A549 (cell line): Measurements from ENCODE around the gene AKR7A3. TPM values are rescaled to one million over a fixed set of nuclear protein-coding genes. Genes with fewer than 3 reads are reported as not detected.

ENCODE experiments used
- ATAC-seq, 2 experiments: fragments of 200-7000 bp in 1 of 2; fragments of >200 bp in 1 of 2; cut with Nextera tagmentation in 1 of 2; cut with Tn5 transposase in 1 of 2; 3 replicates each; pipeline versions ENCODE4 v1.8.0 to v1.9.1; 2018 to 2020; ENCODE audit warnings: mild to moderate bottlenecking in 1 of 2, moderate library complexity in 1 of 2
- CTCF ChIA-PET: fragments of 300-600 bp; sonication (Branson Sonifier 250); formaldehyde crosslinking; extraction: SDS; loops from one replicate; lab custom pipeline; 2021; ENCODE audit warnings: antibody characterized with exemption, inconsistent platforms; lab: Yijun Ruan, JAX
- POLR2A ChIA-PET: fragments of 350-600 bp; formaldehyde crosslinking; extraction: SDS; loops from one replicate; lab custom pipeline; 2021; ENCODE audit warnings: antibody characterized with exemption, inconsistent platforms; lab: Yijun Ruan, JAX
- DNase-seq, 2 experiments: peaks; one replicate each; pipeline versions ENCODE4 v3.0.0 to v3.0.0-alpha.2; 2011 to 2016; ENCODE audit warnings: low read depth in 1 of 2, low spot score in 1 of 2
- FAIRE-seq: peaks from 2 replicates; lab custom pipeline; 2011; peaks lifted over from hg19 to GRCh38; lab: Jason Lieb, UNC
- H3K27ac ChIP-seq, 2 experiments: fragments of >200 bp; sonication (Bioruptor Twin); formaldehyde crosslinking; 3 replicates each; pipeline ENCODE4 v1.5.1; 2016 to 2017
- H3K4me1 ChIP-seq: fragments of >200 bp; sonication (Bioruptor Twin); formaldehyde crosslinking; 3 replicates; pipeline ENCODE4 v1.6.1; 2016
- H3K4me2 ChIP-seq: fragments of >200 bp; sonication (Bioruptor Twin); formaldehyde crosslinking; 3 replicates; pipeline ENCODE4 v1.6.1; 2016
- H3K4me3 ChIP-seq: fragments of >200 bp; sonication (Bioruptor Twin); formaldehyde crosslinking; 3 replicates; pipeline ENCODE4 v1.5.1; 2016
- H3K9me3 ChIP-seq: fragments of >200 bp; sonication (Bioruptor Twin); formaldehyde crosslinking; 3 replicates; pipeline ENCODE4 v1.6.1; 2016
- ATOH8 ChIP-seq: fragments of 250-450 bp; sonication (Bioruptor Pico); IDR thresholded peaks from 2 replicates; pipeline ENCODE4 v1.5.0; 2020; ENCODE audit warnings: low read depth, mild to moderate bottlenecking, moderate library complexity
- CBX8 ChIP-seq: fragments of 200-600 bp; sonication (generic); IDR thresholded peaks from 2 replicates; pipeline ENCODE4 v1.6.1; 2016
- CHD4 ChIP-seq: fragments of 200-600 bp; sonication (generic); IDR thresholded peaks from 2 replicates; pipeline ENCODE4 v1.6.1; 2016; ENCODE audit warnings: antibody characterized with exemption, mild to moderate bottlenecking, borderline replicate concordance
- EHF ChIP-seq: fragments of 250-450 bp; sonication (Bioruptor Pico); IDR thresholded peaks from 2 replicates; pipeline ENCODE4 v1.5.0; 2020; ENCODE audit warnings: mild to moderate bottlenecking
- FOSB ChIP-seq: fragments of 250-450 bp; sonication (Bioruptor Pico); IDR thresholded peaks from 2 replicates; pipeline ENCODE4 v1.5.0; 2020; ENCODE audit warnings: mild to moderate bottlenecking, moderate library complexity
- HDAC2 ChIP-seq: fragments of 200-600 bp; sonication (generic); IDR thresholded peaks from 2 replicates; pipeline ENCODE4 v1.6.1; 2016
- HES2 ChIP-seq: fragments of >200 bp; sonication (Bioruptor Twin); formaldehyde crosslinking; IDR thresholded peaks from 2 replicates; pipeline ENCODE4 v1.6.1; 2016
- HEYL ChIP-seq: fragments of 250-450 bp; sonication (Bioruptor Pico); IDR thresholded peaks from 2 replicates; pipeline ENCODE4 v1.8.0; 2021; ENCODE audit warnings: mild to moderate bottlenecking, moderate library complexity
- HMGXB4 ChIP-seq: fragments of 250-450 bp; sonication (Bioruptor Pico); IDR thresholded peaks from 2 replicates; pipeline ENCODE4 v1.5.0; 2021; ENCODE audit warnings: mild to moderate bottlenecking, moderate library complexity, borderline replicate concordance
- HOXB5 ChIP-seq: fragments of 250-450 bp; sonication (Bioruptor Pico); IDR thresholded peaks from 2 replicates; pipeline ENCODE4 v1.5.0; 2020; ENCODE audit warnings: mild to moderate bottlenecking, moderate library complexity
- MAZ ChIP-seq: fragments of 150-350 bp; IDR thresholded peaks from 2 replicates; pipeline ENCODE4 v1.6.1; 2014; ENCODE audit warnings: antibody characterized with exemption, low read depth, low read length, borderline replicate concordance
- MYC ChIP-seq: IDR thresholded peaks from 2 replicates; pipeline ENCODE4 v1.6.1; 2012; ENCODE audit warnings: mild to moderate bottlenecking, inconsistent platforms, low read length, improper control_type of control experiment, borderline replicate concordance
- NFE2L2 ChIP-seq: fragments of 150-350 bp; conservative IDR thresholded peaks from 2 replicates; pipeline ENCODE4 v1.6.1; 2014; ENCODE audit warnings: low read length
- NPAS2 ChIP-seq: fragments of 250-450 bp; sonication (Bioruptor Pico); IDR thresholded peaks from 2 replicates; pipeline ENCODE4 v1.8.0; 2022; ENCODE audit warnings: mild to moderate bottlenecking, moderate library complexity, borderline replicate concordance
- POLR2AphosphoS2 ChIP-seq: conservative IDR thresholded peaks from 2 replicates; pipeline ENCODE4 v1.6.1; 2012; ENCODE audit warnings: low read length, improper control_type of control experiment, inconsistent platforms
- RAD21 ChIP-seq, 2 experiments: fragments of >200 bp in 1 of 2; sonication (Bioruptor Twin) in 1 of 2; formaldehyde crosslinking in 1 of 2; IDR thresholded peaks in 1 of 2; conservative IDR thresholded peaks in 1 of 2; 2 replicates in 1 of 2; 3 replicates in 1 of 2; pipeline ENCODE4 v1.6.1; 2012 to 2018; ENCODE audit warnings: inconsistent platforms in 1 of 2
- SREBF2 ChIP-seq: fragments of 450-650 bp; IDR thresholded peaks from 2 replicates; pipeline ENCODE4 v1.6.1; 2014; ENCODE audit warnings: mild to moderate bottlenecking, moderate library complexity
- TFCP2L1 ChIP-seq: fragments of 250-450 bp; sonication (Bioruptor Pico); IDR thresholded peaks from 2 replicates; pipeline ENCODE4 v1.5.0; 2021; ENCODE audit warnings: mild to moderate bottlenecking
- WGBS: methylation state at CpG from one replicate; pipeline ENCODE4 v1.1.6; 2017; ENCODE audit errors: missing lambda C conversion rate; 5-methylcytosine and 5-hydroxymethylcytosine counted together
- polyA plus RNA-seq, 4 experiments: library from polyadenylated mRNA; depleted of rRNA in 3 of 4; stranded (reverse); fragments of >200 nt; fragmentation: RNase III in 1 of 4; extraction: RNeasy Plus Mini Kit Qiagen cat#74134 plus additional on column Dnase treatment in 1 of 4; gene quantifications; 2 replicates in 3 of 4; 3 replicates in 1 of 4; pipeline ENCODE4 v1.2.3, GENCODE V29; 2011 to 2017
- small RNA-seq, 6 experiments: library from RNA; depleted of rRNA; stranded (forward); fragments of <200 nt; gene quantifications; one replicate each; pipeline ENCODE3, GENCODE V24; 2012

Gene AKR7A3
- polyA plus RNA-seq, 2 of the 4 experiments (the other 2 are of a cell fraction) = 0.10 to 0.21 TPM

- ChIA-PET POLR2A (no interaction called here), CTCF (interaction anchor here (0.7 to 2.1 kb wide), 9 partner anchors 8 to 136 kb away, joined by 3 to 9 read pairs (median 5); partner anchors contain the start of genes EMC1, MRTO4 and UBR4)
- H3K27ac ChIP-seq = no peak overlapping the region
- FAIRE-seq = no peak
- 84% methylated on average over 7 of the region's 7 CpGs for WGBS
- H3K4me3 ChIP-seq = no peak overlapping the region
- TF ChIP-seq MAZ = no peak
- TF ChIP-seq HMGXB4 (CRISPR knock-in tag) = no peak
- TF ChIP-seq CHD4 = no peak
- TF ChIP-seq MYC = no peak
- TF ChIP-seq NFE2L2 = no peak
- TF ChIP-seq HEYL = no peak
- no peak for TF ChIP-seq NPAS2 (CRISPR knock-in tag)
- no peak overlapping the region for H3K4me2 ChIP-seq
- H3K4me1 ChIP-seq = no peaks in the 10 kb centered on the region
- ATAC-seq = no peak
- DNase-seq = no peak
- no peaks in the 10 kb centered on the region for H3K9me3 ChIP-seq
Observed at GRCh38 chr1:19239876-19240275, 48.7 kb downstream of the AKR7A3 start.

GRCh38 chr1:19234224-19234623, 54.3 kb downstream of the AKR7A3 start:
- ChIA-PET CTCF (no interaction called here), POLR2A (no interaction called here)
- Histone ChIP-seq H3K4me3 (no peak overlapping the region), H3K4me1 (no peaks in the 10 kb centered on the region), H3K4me2 (no peak overlapping the region), H3K27ac (no peak overlapping the region), H3K9me3 (no peaks in the 10 kb centered on the region)
- 89% methylated on average over 3 of the region's 3 CpGs for WGBS
- ATAC-seq (no peak), DNase-seq (no peak), FAIRE-seq (no peak)
- TF ChIP-seq HOXB5 (CRISPR knock-in tag) = no peak
- TF ChIP-seq POLR2AphosphoS2 = no peak
- no peak for TF ChIP-seq ATOH8 (CRISPR knock-in tag)
- no peak for TF ChIP-seq RAD21 (conservative IDR thresholded peaks at IDR 0.05 in 1 of 2, IDR thresholded peaks at IDR 0.05 in 1 of 2)
- TF ChIP-seq MAZ = no peak
- TF ChIP-seq NPAS2 (CRISPR knock-in tag) = no peak
- no peak for TF ChIP-seq TFCP2L1
- no peak for TF ChIP-seq HES2
- no peak for TF ChIP-seq HDAC2
- TF ChIP-seq FOSB (CRISPR knock-in tag) = no peak
- TF ChIP-seq EHF (CRISPR knock-in tag) = no peak
- TF ChIP-seq CBX8 = no peak
- TF ChIP-seq SREBF2 = no peak

Small RNA genes within 50 kb of the gene (small RNA-seq; reads per million reads assigned to genes)
- gene RNU6-1099P = 0 to 0.35 (median 0) reads per million in 6 experiments

Other genes starting within 250 kb of the AKR7A3 start
- 74.3 and 135 TPM in 2 replicates for gene UBR4, start 78.5 kb downstream of the AKR7A3 start, polyA plus RNA-seq (2011; rRNA removed)
- gene UBR4, start 78.5 kb downstream of the AKR7A3 start, polyA plus RNA-seq (2017; fragmentation: RNase III; extraction: RNeasy Plus Mini Kit Qiagen cat#74134 plus additional on column Dnase treatment) = 50.5 to 63.0 TPM (median 55.8 TPM) in 3 replicates
- gene EMC1, start 37.2 kb downstream of the AKR7A3 start, polyA plus RNA-seq (2011; rRNA removed) = 32.2 and 40.2 TPM in 2 replicates
- 23.8 to 28.8 TPM (median 25.8 TPM) in 3 replicates for gene EMC1, start 37.2 kb downstream of the AKR7A3 start, polyA plus RNA-seq (2017; fragmentation: RNase III; extraction: RNeasy Plus Mini Kit Qiagen cat#74134 plus additional on column Dnase treatment)
- gene MRTO4, start 37.0 kb downstream of the AKR7A3 start, polyA plus RNA-seq (2011; rRNA removed) = 52.1 and 66.4 TPM in 2 replicates
- gene MRTO4, start 37.0 kb downstream of the AKR7A3 start, polyA plus RNA-seq (2017; fragmentation: RNase III; extraction: RNeasy Plus Mini Kit Qiagen cat#74134 plus additional on column Dnase treatment) = 58.4 to 70.5 TPM (median 61.7 TPM) in 3 replicates
- 22.2 and 27.2 TPM in 2 replicates for gene AKR7A2, start 23.4 kb upstream of the AKR7A3 start, polyA plus RNA-seq (2011; rRNA removed)
- 30.9 to 34.9 TPM (median 31.4 TPM) in 3 replicates for gene AKR7A2, start 23.4 kb upstream of the AKR7A3 start, polyA plus RNA-seq (2017; fragmentation: RNase III; extraction: RNeasy Plus Mini Kit Qiagen cat#74134 plus additional on column Dnase treatment)
- gene SLC66A1, start 23.6 kb upstream of the AKR7A3 start, polyA plus RNA-seq (2011; rRNA removed) = 5.6 and 8.1 TPM in 2 replicates
- 11.1 to 12.8 TPM (median 12.6 TPM) in 3 replicates for gene SLC66A1, start 23.6 kb upstream of the AKR7A3 start, polyA plus RNA-seq (2017; fragmentation: RNase III; extraction: RNeasy Plus Mini Kit Qiagen cat#74134 plus additional on column Dnase treatment)
- 129 and 133 TPM in 2 replicates for gene CAPZB, start 196.8 kb upstream of the AKR7A3 start, polyA plus RNA-seq (2011; rRNA removed)
- gene CAPZB, start 196.8 kb upstream of the AKR7A3 start, polyA plus RNA-seq (2017; fragmentation: RNase III; extraction: RNeasy Plus Mini Kit Qiagen cat#74134 plus additional on column Dnase treatment) = 281 to 306 TPM (median 296 TPM) in 3 replicates